ENCODE data around the gene FLYWCH2. TPM values are rescaled to one million over a fixed set of nuclear protein-coding genes. Genes with fewer than 3 reads are reported as not detected.

Gene FLYWCH2
- polyA plus RNA-seq (ENCODE audit: low read depth in 6 of 6) = 10 to 100 TPM; 15.6 to 22.6 (median 18.9) TPM

- H3K36me3 Mint-ChIP-seq = no peaks in the 10 kb centered on the region
- peaks cover 0 to 4% (median 0%) of the 10 kb centered on the region in 3 donors for H3K27me3 Mint-ChIP-seq
- peak within 1 kb of the TSS; percentile 84 to 98 (median 94) for H3K27ac Mint-ChIP-seq
- H3K9me3 Mint-ChIP-seq = peaks cover 0 to 4% (median 0%) of the 10 kb centered on the region in 7 donors
- ATAC-seq (ENCODE audit: low read depth in 2 of 2) (peak; percentile 87 to 89), DNase-seq (peak; percentile 100)
- peak within 1 kb of the TSS; percentile 91 to 97 (median 93) for H3K4me3 Mint-ChIP-seq
- peaks cover 9 to 17% (median 16%) of the 10 kb centered on the region in 3 donors for H3K4me1 Mint-ChIP-seq
Measured at GRCh38 chr16:2882650-2883457, at the start of gene FLYWCH2. Gene FLYWCH2 (plus strand): TSS chr16:2883215. CDS start chr16:2896450, 13,235 bp downstream.

DNA sequence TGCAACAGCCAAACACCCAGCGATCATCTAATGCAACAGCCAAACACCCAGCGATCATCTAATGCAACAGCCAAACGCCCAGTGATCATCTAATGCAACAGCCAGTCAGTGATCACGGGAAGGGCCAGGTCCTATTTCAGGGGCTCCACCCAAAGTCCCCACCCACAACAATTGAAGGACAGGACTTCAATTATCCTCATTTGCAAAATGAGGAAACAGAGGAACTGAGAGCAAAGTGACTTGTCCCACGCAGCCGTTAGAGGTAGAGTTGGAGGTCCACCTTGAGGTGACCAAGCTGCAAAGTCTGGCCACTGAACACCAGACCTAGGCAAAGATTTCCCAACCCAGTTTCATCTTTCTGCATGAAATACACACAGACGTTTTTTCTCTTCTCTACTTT lies 49.2 kb upstream of the FLYWCH2 start:
- Mint-ChIP-seq H3K4me1 (peaks cover 0 to 4% (median 0%) of the 10 kb centered on the region in 3 donors), H3K36me3 (no peaks in the 10 kb centered on the region)

DNA sequence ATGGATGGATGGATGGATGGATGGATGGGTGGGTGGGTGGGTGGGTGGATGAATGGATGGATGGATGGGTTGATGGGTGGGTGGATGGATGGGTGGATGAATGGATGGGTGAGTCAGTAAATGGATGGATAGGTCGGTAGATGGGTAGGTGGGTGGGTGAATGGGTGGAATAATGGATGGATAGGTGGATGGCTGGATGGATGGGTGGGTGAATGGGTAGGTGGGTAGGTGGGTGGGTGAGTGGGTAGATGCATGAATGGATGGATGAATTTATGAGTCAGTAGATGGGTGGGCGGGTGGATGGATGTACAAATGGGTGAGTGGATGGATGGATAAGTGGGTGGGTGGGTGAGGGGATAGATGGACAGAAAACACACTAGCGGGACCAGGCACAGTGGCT lies 48.0 kb upstream of the FLYWCH2 start:
- ATAC-seq (ENCODE audit: low read depth in 2 of 2) (no peak), DNase-seq (no peak)
- H3K4me1 Mint-ChIP-seq = peaks cover 0 to 4% (median 4%) of the 10 kb centered on the region in 3 donors
- peaks cover 16 to 69% (median 61%) of the 10 kb centered on the region in 3 donors for H3K27me3 Mint-ChIP-seq
- no peaks in the 10 kb centered on the region for H3K9me3 Mint-ChIP-seq
- no peak overlapping the region for H3K4me3 Mint-ChIP-seq
- no peaks in the 10 kb centered on the region for H3K36me3 Mint-ChIP-seq
- no peak overlapping the region for H3K27ac Mint-ChIP-seq

More for the DNA sequence above, 49.2 kb upstream of the FLYWCH2 start:
- no peak for DNase-seq
- no peak for ATAC-seq (ENCODE audit: low read depth in 2 of 2)
- Mint-ChIP-seq H3K27me3 (peaks cover 16 to 77% (median 61%) of the 10 kb centered on the region in 3 donors), H3K9me3 (no peaks in the 10 kb centered on the region), H3K4me3 (no peak overlapping the region), H3K27ac (no peak overlapping the region)

DNA sequence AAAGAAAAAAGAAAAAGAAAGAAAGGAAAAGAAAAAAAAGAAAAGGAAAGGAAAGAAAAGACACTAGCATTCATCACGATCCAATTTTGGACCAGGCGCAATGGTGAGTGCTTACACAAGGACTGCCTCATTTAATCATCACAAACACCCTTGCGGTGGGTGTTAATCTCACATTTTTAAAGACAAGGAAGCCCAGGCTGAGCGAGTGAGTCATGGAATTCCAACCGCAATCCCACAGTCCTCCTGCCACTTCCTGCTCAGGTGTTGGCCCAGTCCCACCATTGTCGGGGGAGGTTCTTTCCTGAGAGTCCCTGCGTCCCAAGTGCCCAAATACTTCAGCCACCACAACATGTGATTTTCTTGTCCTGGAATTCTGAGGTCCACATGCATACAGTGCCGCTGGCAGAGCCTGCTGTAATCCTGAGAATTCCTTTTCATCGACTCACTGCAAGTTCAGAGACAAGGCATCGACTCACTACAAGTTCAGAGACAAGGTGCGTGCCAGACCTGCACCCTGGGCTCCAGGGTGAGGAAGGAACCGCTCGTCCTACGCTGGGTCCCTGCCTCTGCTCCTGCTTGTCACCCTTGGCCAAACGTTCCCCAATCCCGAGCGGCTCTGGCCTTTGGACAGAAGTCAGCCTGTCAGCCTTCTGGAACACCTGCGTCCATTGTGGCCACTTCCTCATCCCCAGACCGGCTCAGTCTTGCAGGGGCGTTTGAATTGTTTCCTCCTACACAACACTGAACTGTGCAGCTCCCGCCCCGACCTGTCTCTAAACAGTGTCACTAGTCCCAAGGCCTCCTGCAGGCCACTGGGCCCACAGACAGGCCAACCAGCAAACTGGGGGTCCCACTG lies 47.1 kb upstream of the FLYWCH2 start:
- no peaks in the 10 kb centered on the region for H3K36me3 Mint-ChIP-seq
- H3K4me1 Mint-ChIP-seq = peaks cover 0 to 4% (median 4%) of the 10 kb centered on the region in 3 donors
- H3K27me3 Mint-ChIP-seq = peaks cover 16 to 60% (median 56%) of the 10 kb centered on the region in 3 donors
- no peak for ATAC-seq (ENCODE audit: low read depth in 2 of 2)
- H3K9me3 Mint-ChIP-seq = peaks cover 0 to 1% (median 0%) of the 10 kb centered on the region in 7 donors
- no peak overlapping the region for H3K4me3 Mint-ChIP-seq
- DNase-seq = no peak
- no peak overlapping the region for H3K27ac Mint-ChIP-seq

DNA sequence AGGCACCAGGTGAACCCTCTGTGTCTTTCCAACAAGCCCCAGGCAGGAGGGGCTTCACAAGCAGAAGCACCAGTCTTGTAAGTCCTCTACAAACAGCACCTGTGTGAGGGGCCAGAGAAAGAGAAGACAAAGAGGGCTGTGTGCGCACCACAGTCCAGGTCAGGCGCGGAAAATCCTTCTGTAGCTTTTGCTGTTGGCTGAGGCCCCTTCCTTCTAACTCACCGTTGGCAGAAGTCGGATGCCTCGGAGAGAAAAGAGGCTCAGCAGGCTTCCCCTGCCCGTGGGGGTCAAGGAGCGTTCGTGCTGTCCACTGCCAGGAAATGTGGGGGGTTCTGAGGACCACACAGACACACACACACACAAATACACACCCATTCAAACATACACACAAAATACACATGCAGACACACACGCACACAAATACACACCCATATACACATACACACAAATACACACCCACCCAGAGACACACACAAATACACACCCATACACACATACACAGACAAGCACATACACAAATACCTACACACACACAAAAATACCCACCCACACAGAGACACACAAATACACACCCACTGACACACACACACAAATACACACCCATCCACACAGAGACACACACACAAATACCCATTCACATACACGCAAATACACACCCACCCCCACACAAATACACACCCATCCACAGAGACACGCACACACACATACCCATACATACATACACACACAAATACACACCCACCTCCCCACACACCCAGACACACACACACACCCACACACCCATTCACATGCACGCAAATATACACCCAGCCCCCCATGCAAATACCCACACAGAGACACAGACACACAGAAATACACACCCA lies 46.1 kb upstream of the FLYWCH2 start:
- H3K4me1 Mint-ChIP-seq = peaks cover 0 to 4% (median 4%) of the 10 kb centered on the region in 3 donors
- peaks cover 16 to 52% (median 51%) of the 10 kb centered on the region in 3 donors for H3K27me3 Mint-ChIP-seq
- DNase-seq (no peak), ATAC-seq (ENCODE audit: low read depth in 2 of 2) (no peak)
- H3K36me3 Mint-ChIP-seq = no peaks in the 10 kb centered on the region
- no peak overlapping the region for H3K4me3 Mint-ChIP-seq
- peaks cover 0 to 1% (median 0%) of the 10 kb centered on the region in 7 donors for H3K9me3 Mint-ChIP-seq
- H3K27ac Mint-ChIP-seq = peak overlapping the region in 2 of 6 donors; percentile 35 to 63

DNA sequence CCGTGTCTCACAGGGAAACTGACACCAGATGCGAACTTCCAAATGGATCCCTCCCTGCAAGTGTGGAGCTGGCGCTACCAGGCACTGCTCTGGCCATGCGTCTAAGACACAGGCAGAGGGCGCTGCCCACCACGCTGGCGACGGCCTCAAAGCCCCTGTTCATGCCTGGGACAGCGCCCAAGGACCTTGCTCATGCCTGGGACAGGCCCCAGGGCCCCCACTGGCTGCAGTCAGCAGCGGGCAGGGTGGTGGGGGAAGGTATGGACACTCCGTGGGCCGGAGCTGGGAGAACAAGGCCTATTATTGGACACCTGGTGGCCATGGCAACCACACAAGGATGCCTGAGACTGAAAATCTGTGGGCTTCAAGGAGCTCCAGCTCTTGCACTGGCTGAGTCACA lies 44.1 kb upstream of the FLYWCH2 start:
- Mint-ChIP-seq H3K4me1 (peaks cover 0 to 17% (median 4%) of the 10 kb centered on the region in 3 donors), H3K9me3 (peaks cover 0 to 1% (median 0%) of the 10 kb centered on the region in 7 donors), H3K4me3 (peak overlapping the region in 1 of 8 donors; percentile 68), H3K36me3 (no peaks in the 10 kb centered on the region), H3K27ac (no peak overlapping the region), H3K27me3 (peaks cover 16 to 43% (median 42%) of the 10 kb centered on the region in 3 donors)
- peak in 1 of 2 donors; percentile 58 for ATAC-seq (ENCODE audit: low read depth in 2 of 2)
- no peak for DNase-seq

GRCh38 chr16:2839650-2840450 lies 43.2 kb upstream of the FLYWCH2 start:
- DNase-seq (no peak), ATAC-seq (ENCODE audit: low read depth in 2 of 2) (no peak)
- Mint-ChIP-seq H3K27me3 (peaks cover 16 to 36% (median 36%) of the 10 kb centered on the region in 3 donors), H3K4me1 (peaks cover 0 to 17% (median 4%) of the 10 kb centered on the region in 3 donors), H3K9me3 (peaks cover 0 to 1% (median 0%) of the 10 kb centered on the region in 7 donors), H3K36me3 (no peaks in the 10 kb centered on the region), H3K27ac (peak overlapping the region in 2 of 6 donors; percentile 70 to 72), H3K4me3 (no peak overlapping the region)

GRCh38 chr16:2840914-2841313 lies 42.1 kb upstream of the FLYWCH2 start:
- Mint-ChIP-seq H3K9me3 (peaks cover 0 to 9% (median 0%) of the 10 kb centered on the region in 7 donors), H3K4me3 (peak overlapping the region in 1 of 8 donors; percentile 33), H3K4me1 (peaks cover 0 to 17% (median 4%) of the 10 kb centered on the region in 3 donors), H3K27me3 (peaks cover 16 to 25% (median 25%) of the 10 kb centered on the region in 3 donors), H3K27ac (no peak overlapping the region), H3K36me3 (no peaks in the 10 kb centered on the region)
- DNase-seq (no peak), ATAC-seq (ENCODE audit: low read depth in 2 of 2) (no peak)

DNA sequence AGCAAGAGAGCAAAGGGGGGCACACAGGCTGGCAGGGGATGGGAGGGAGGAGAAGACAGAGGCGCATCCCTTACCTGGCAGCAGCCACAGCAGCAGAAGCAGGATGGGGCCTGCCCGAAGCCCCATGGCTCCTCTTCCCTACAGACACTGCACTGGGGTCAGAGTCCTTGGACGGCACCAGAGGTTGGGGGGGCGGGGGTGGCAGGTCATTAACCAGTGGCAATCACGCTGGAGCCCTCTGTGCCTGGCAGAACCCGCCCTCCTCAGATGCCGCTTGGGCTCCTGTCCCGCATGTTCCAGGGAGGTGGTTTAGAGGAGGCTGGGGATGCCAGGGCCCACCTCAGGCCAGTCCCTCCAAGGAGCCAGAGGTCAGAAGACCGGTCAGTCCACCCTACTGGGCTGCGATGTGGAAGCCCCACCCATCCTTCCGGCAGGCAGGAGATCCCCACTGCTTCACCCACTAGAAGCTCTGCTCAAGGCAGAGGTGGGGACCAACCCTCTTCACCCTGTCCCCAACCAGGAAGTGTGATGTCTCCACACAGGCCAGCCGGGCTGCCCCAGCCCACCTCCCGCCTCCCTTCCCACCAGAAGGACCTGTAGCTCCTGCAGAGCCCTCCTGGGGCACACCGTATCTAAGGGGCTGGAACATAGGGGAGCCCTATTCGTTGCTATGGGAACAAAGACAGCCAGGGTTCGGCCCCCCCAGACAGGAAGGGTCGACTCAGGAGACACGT lies 41.2 kb upstream of the FLYWCH2 start:
- Mint-ChIP-seq H3K4me3 (peak overlapping the region in 4 of 8 donors; percentile 26 to 81 (median 50)), H3K9me3 (peaks cover 0 to 10% (median 1%) of the 10 kb centered on the region in 7 donors), H3K4me1 (peaks cover 0 to 17% (median 4%) of the 10 kb centered on the region in 3 donors), H3K36me3 (no peaks in the 10 kb centered on the region), H3K27ac (no peak overlapping the region), H3K27me3 (peaks cover 16 to 21% (median 19%) of the 10 kb centered on the region in 3 donors)
- no peak for DNase-seq
- ATAC-seq (ENCODE audit: low read depth in 2 of 2) = no peak

DNA sequence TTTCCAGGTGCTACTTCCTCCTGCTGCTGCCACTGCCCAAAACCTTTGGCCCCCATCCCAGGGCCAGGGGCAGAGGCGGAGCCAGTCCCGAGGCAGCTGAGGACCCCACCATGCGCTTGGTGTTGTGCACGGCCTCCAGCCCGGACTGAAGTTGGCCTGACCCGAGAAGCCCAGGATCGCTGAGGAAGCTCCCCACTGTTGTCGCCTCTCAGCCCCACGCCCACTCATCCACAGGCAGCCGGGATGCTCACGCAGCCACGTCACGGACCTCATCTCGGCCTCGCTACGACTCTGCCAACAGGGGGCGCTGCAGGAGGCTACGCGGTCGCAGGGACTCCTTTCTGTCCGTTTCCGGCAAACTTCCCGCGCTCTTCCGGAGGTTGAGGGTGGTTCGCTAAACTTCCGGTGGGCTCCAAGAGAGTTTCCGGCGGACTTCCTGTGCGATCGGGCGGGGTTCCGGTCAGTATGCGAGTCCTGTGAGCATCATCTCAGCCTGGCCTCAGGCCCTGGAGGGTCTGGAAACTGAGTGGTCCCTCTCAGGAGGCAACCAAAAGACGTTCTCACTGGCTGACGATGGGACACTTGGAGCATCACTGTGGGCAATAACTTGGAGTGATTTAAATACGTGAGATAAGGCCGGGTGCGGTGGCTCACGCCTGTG lies 40.5 kb upstream of the FLYWCH2 start:
- Mint-ChIP-seq H3K27ac (peak overlapping the region in 2 of 6 donors; percentile 77 to 83), H3K36me3 (no peaks in the 10 kb centered on the region), H3K9me3 (peaks cover 0 to 10% (median 1%) of the 10 kb centered on the region in 7 donors), H3K4me1 (peaks cover 0 to 17% (median under 1%) of the 10 kb centered on the region in 3 donors), H3K4me3 (peak overlapping the region in 5 of 8 donors; percentile 25 to 81 (median 59)), H3K27me3 (peaks cover 16 to 20% (median 19%) of the 10 kb centered on the region in 3 donors)
- DNase-seq (no peak), ATAC-seq (ENCODE audit: low read depth in 2 of 2) (peak; percentile 32 to 44)

- DNase-seq = no peak
- Mint-ChIP-seq H3K9me3 (peaks cover 0 to 15% (median 1%) of the 10 kb centered on the region in 7 donors), H3K36me3 (no peaks in the 10 kb centered on the region), H3K4me1 (peaks cover 0 to 17% (median 0%) of the 10 kb centered on the region in 3 donors), H3K4me3 (no peak overlapping the region), H3K27ac (peak overlapping the region in 1 of 6 donors; percentile 81), H3K27me3 (peaks cover 9 to 15% (median 11%) of the 10 kb centered on the region in 3 donors)
- no peak for ATAC-seq (ENCODE audit: low read depth in 2 of 2)
Measured at GRCh38 chr16:2843526-2843925, 39.5 kb upstream of the FLYWCH2 start.

Data from naive B cell (primary cell).